GM12878 (cell line): ENCODE data around the gene AVEN.

Experiments
- CTCF ChIP-seq, 3 experiments: IDR thresholded peaks in 2 of 3; conservative IDR thresholded peaks in 1 of 3; 2 replicates each; pipeline ENCODE4 v1.5.1; 2011; ENCODE audit warnings: low read depth in 3 of 3, low read length in 3 of 3, mild to moderate bottlenecking in 3 of 3, control low read depth in 2 of 3, moderate library complexity in 2 of 3, inconsistent platforms in 1 of 3, mixed read lengths in 1 of 3; ENCODE audit not compliant: control insufficient read depth in 2 of 3, insufficient read depth in 1 of 3; ENCODE audit errors: extremely low read depth in 1 of 3
- ELK1 ChIP-seq: IDR thresholded peaks from 2 replicates; pipeline ENCODE4 v1.6.1; 2012; ENCODE audit warnings: low read depth, low read length, improper control_type of control experiment
- EP300 ChIP-seq, 2 experiments: fragments of 150-350 bp in 1 of 2; IDR thresholded peaks; 2 replicates each; pipeline ENCODE4 v1.6.1; 2011 to 2012; ENCODE audit warnings: low read depth in 2 of 2, low read length in 2 of 2, borderline replicate concordance in 1 of 2, improper control_type of control experiment in 1 of 2, inconsistent platforms in 1 of 2; ENCODE audit not compliant: control insufficient read depth in 1 of 2
- GABPA ChIP-seq: IDR thresholded peaks from 2 replicates; pipeline ENCODE4 v1.6.1; 2014; ENCODE audit warnings: antibody characterized with exemption, low read depth, mild to moderate bottlenecking, inconsistent platforms
- HDAC6 ChIP-seq: fragments of 200-600 bp; sonication (generic); IDR thresholded peaks from one replicate; pipeline ENCODE4 v1.8.0; 2017; ENCODE audit warnings: antibody characterized with exemption; ENCODE audit not compliant: unreplicated experiment
- IKZF2 ChIP-seq, 2 experiments: fragments of 450-650 bp; IDR thresholded peaks; 2 replicates each; pipeline ENCODE4 v1.6.1; 2017; ENCODE audit warnings: mild to moderate bottlenecking in 2 of 2, moderate library complexity in 2 of 2
- NFXL1 ChIP-seq: fragments of 450-650 bp; IDR thresholded peaks from 2 replicates; pipeline ENCODE4 v1.6.1; 2017; ENCODE audit warnings: antibody characterized with exemption, mild to moderate bottlenecking, borderline replicate concordance
- PAX5 ChIP-seq: IDR thresholded peaks from 2 replicates; pipeline ENCODE4 v1.6.1; 2011; ENCODE audit warnings: low read depth, low read length, borderline replicate concordance
- POLR2A ChIP-seq: IDR thresholded peaks from 2 replicates; pipeline ENCODE4 v1.6.1; 2011; ENCODE audit warnings: low read depth, mild to moderate bottlenecking, low read length
- POLR2AphosphoS5 ChIP-seq: IDR thresholded peaks from 2 replicates; pipeline ENCODE4 v1.6.1; 2011; ENCODE audit warnings: mild to moderate bottlenecking, low read length, inconsistent platforms
- RAD21 ChIP-seq: IDR thresholded peaks from 2 replicates; pipeline ENCODE4 v1.6.1; 2011; ENCODE audit warnings: mild to moderate bottlenecking, low read depth, low read length, moderate library complexity; ENCODE audit not compliant: insufficient read depth
- SPI1 ChIP-seq: IDR thresholded peaks from 2 replicates; pipeline ENCODE4 v1.6.1; 2011; ENCODE audit warnings: low read depth, mild to moderate bottlenecking, low read length, moderate library complexity, borderline replicate concordance; ENCODE audit not compliant: insufficient read depth
- ZNF207 ChIP-seq: fragments of 450-650 bp; IDR thresholded peaks from 2 replicates; pipeline ENCODE4 v1.6.1; 2014; ENCODE audit warnings: antibody characterized with exemption, mild to moderate bottlenecking, borderline replicate concordance

- TF ChIP-seq EP300 (IDR thresholded peaks at IDR 0.05; ENCODE audit: borderline replicate concordance in 1 of 2, control insufficient read depth in 1 of 2, low read depth in 2 of 2, low read length in 2 of 2) (no peak), NFXL1 (no peak), RAD21 (no peak), HDAC6 (no peak), CTCF (IDR thresholded peaks at IDR 0.05 in 2 of 3, conservative IDR thresholded peaks at IDR 0.05 in 1 of 3; ENCODE audit: control insufficient read depth in 2 of 3, extremely low read depth in 1 of 3, insufficient read depth in 1 of 3, low read depth in 3 of 3, low read length in 3 of 3) (no peak), ZNF207 (no peak), POLR2A (no peak), PAX5 (no peak), IKZF2 (IDR thresholded peaks at IDR 0.05) (no peak), SPI1 (no peak), GABPA (no peak), POLR2AphosphoS5 (no peak), ELK1 (no peak)
Measured at GRCh38 chr15:33831646-33832045, 207.4 kb downstream of the AVEN start.
